ENCODE results near the gene GOLM1. TPM values are rescaled to one million over a fixed set of nuclear protein-coding genes. Genes with fewer than 3 reads are reported as not detected.

The GOLM1 gene
- total and polyA plus RNA-seq, 2 of the 13 experiments (the other 11 are each of a cell fraction or from before 2014, with no cell fraction given), result 0.20 to 0.30 TPM

GRCh38 chr9:86005253-86005775 is 94.0 kb downstream of the GOLM1 start (continued):
- TF ChIP-seq ZNF280D (CRISPR knock-in tag; IDR thresholded peaks at IDR 0.05) (peak; percentile 99), ZNF558 (CRISPR knock-in tag; IDR thresholded peaks at IDR 0.05; ENCODE audit: borderline replicate concordance) (no peak), CEBPG (CRISPR knock-in tag; IDR thresholded peaks at IDR 0.05) (no peak), ZNF333 (CRISPR knock-in tag; IDR thresholded peaks at IDR 0.05; ENCODE audit: borderline replicate concordance) (no peak), FUBP1 (CRISPR knock-in tag; IDR thresholded peaks at IDR 0.05; ENCODE audit: borderline replicate concordance) (no peak), CHD4 (IDR thresholded peaks at IDR 0.05; ENCODE audit: borderline replicate concordance, low read length) (peak; percentile 60; the same call in 1 of the 2 replicates), ZNF281 (CRISPR knock-in tag; IDR thresholded peaks at IDR 0.05; ENCODE audit: borderline replicate concordance) (no peak), MAFF (IDR thresholded peaks at IDR 0.05; ENCODE audit: low read depth, low read length) (no peak), HOXD1 (CRISPR knock-in tag; IDR thresholded peaks at IDR 0.05) (no peak), TIGD3 (CRISPR knock-in tag; IDR thresholded peaks at IDR 0.05; ENCODE audit: borderline replicate concordance) (no peak), ATF7 (IDR thresholded peaks at IDR 0.05) (peak; percentile 75), ATF7 (CRISPR knock-in tag; IDR thresholded peaks at IDR 0.05) (no peak)
